B cell (primary cell): Measurements from ENCODE around the gene C15orf39.

Source experiments
- CTCF ChIP-seq: fragments of 200-600 bp; IDR thresholded peaks from one replicate; pipeline ENCODE4 v1.8.0; 2022; ENCODE audit warnings: antibody characterized with exemption, mild to moderate bottlenecking
- EZH2 ChIP-seq: IDR thresholded peaks from 2 replicates; pipeline ENCODE4 v1.6.1; 2012; ENCODE audit warnings: borderline replicate concordance, low read depth, mild to moderate bottlenecking, moderate library complexity, low read length; ENCODE audit not compliant: insufficient read depth, poor library complexity, severe bottlenecking

GRCh38 chr15:75205064-75205395 lies 3.3 kb downstream of the C15orf39 start:
- TF ChIP-seq EZH2 (no peak), CTCF (peak; percentile 34)
